Measurements from ENCODE around the gene SNX21. TPM values are rescaled to one million over a fixed set of nuclear protein-coding genes. Genes with fewer than 3 reads are reported as not detected.

SNX21 gene
- total and polyA plus RNA-seq, 9 of the 15 experiments (the other 6 are each of a cell fraction or from before 2014, with no cell fraction given) = 0.10 to 1.2 (median 0.42) TPM

GRCh38 chr20:45833883-45834796, 541 bp downstream of the SNX21 start (continued):
- peak; percentile 48; the same call in 1 of the 2 replicates for TF ChIP-seq MGA (IDR thresholded peaks at IDR 0.05)
- TF ChIP-seq HMGN3 (IDR thresholded peaks at IDR 0.05; ENCODE audit: borderline replicate concordance, extremely low read depth, insufficient read length, low read depth, low read length) = peak; percentile 41
- TF ChIP-seq POLR2G (IDR thresholded peaks at IDR 0.05; ENCODE audit: low read depth, low read length) = peak; percentile 65
- TF ChIP-seq SOX6 (IDR thresholded peaks at IDR 0.05) = no peak
- TF ChIP-seq L3MBTL2 (IDR thresholded peaks at IDR 0.05) = peak; percentile 45; the same call in 1 of the 2 replicates
- TF ChIP-seq ZBTB7A (IDR thresholded peaks at IDR 0.05; ENCODE audit: borderline replicate concordance, control insufficient read depth, low read depth, low read length) = peak; percentile 78; the same call in 1 of the 2 replicates
- no peak for TF ChIP-seq ZNF586 (CRISPR knock-in tag; conservative IDR thresholded peaks at IDR 0.05)
- TF ChIP-seq NRF1 (conservative IDR thresholded peaks at IDR 0.05 in 1 of 2, IDR thresholded peaks at IDR 0.05 in 1 of 2) = peak in 1 of 2 experiments; percentile 42; a peak in 2 of 4 replicates
- no peak for TF ChIP-seq MYBL2 (IDR thresholded peaks at IDR 0.05; ENCODE audit: low read depth)
- TF ChIP-seq MYBL2 (CRISPR knock-in tag; IDR thresholded peaks at IDR 0.05; ENCODE audit: borderline replicate concordance) = no peak
- TF ChIP-seq POLR2H (tag; IDR thresholded peaks at IDR 0.05; ENCODE audit: low read depth) = no peak
- TF ChIP-seq TFAP4 (CRISPR knock-in tag; IDR thresholded peaks at IDR 0.05; ENCODE audit: borderline replicate concordance) = no peak
- TF ChIP-seq ZFX (CRISPR knock-in tag; IDR thresholded peaks at IDR 0.05) = 0 out of 2 replicates have a peak, but pooled peaks have one; percentile 5
- TF ChIP-seq CREB1 (IDR thresholded peaks at IDR 0.05) = no peak
- 0 out of 2 replicates have a peak, but pooled peaks have one; percentile 24 for TF ChIP-seq CREB1 (CRISPR knock-in tag; IDR thresholded peaks at IDR 0.05)
